HepG2 (cell line): ENCODE data around the gene ARFGEF3. TPM values are rescaled to one million over a fixed set of nuclear protein-coding genes. Genes with fewer than 3 reads are reported as not detected.
"Not testable (repeated sequence)": the region's sequence is repeated elsewhere in the genome, so short reads cannot be mapped to it uniquely, and the experiment has no call there.

Source experiments
- ATAC-seq: fragments of 200-7000 bp; cut with Tn5 transposase; 3 replicates; pipeline ENCODE4 v1.9.1; 2020; ENCODE audit warnings: mild to moderate bottlenecking, moderate library complexity
- BruUV-seq: library from RNA; stranded (reverse); fragments of 400-500 nt; replicated peaks from 2 replicates; lab custom pipeline; 2021; lab: Mats Ljungman, UMichigan
- CTCF ChIA-PET: fragments of 300-600 bp; formaldehyde crosslinking; extraction: SDS; loops from one replicate; lab custom pipeline; 2021; ENCODE audit warnings: low total read pairs, inconsistent platforms, low intra/inter-chr PET ratio; lab: Yijun Ruan, JAX
- POLR2A ChIA-PET: fragments of 350-600 bp; sonication (Branson Sonifier 250); formaldehyde crosslinking; loops from one replicate; lab custom pipeline; 2020; ENCODE audit warnings: antibody characterized with exemption, inconsistent platforms; lab: Yijun Ruan, JAX
- DNase-seq: peaks from one replicate; pipeline ENCODE4 v3.0.0-alpha.2; 2015; ENCODE audit warnings: low spot score
- FAIRE-seq: peaks from 3 replicates; lab custom pipeline; 2011; peaks lifted over from hg19 to GRCh38; lab: Jason Lieb, UNC
- H2AFZ ChIP-seq: one replicate; pipeline ENCODE4 v1.6.1; 2011; ENCODE audit warnings: low read length, inconsistent platforms
- H3K27ac ChIP-seq: fragments of 300-600 bp; 3 replicates; pipeline ENCODE4 v1.8.0; 2011; ENCODE audit warnings: mixed run types, mild to moderate bottlenecking, mixed read lengths, low read length, inconsistent platforms; ENCODE audit not compliant: insufficient read depth; ENCODE audit errors: extremely low read length
- H3K27me3 ChIP-seq, 2 experiments: fragments of 200-600 bp in 1 of 2; 2 replicates in 1 of 2; 3 replicates in 1 of 2; pipeline versions ENCODE4 v1.6.0 to v1.8.0; 2011; ENCODE audit warnings: low read length in 2 of 2, mild to moderate bottlenecking in 2 of 2, moderate library complexity in 2 of 2, inconsistent platforms in 1 of 2; ENCODE audit not compliant: insufficient read depth in 2 of 2, control insufficient read depth in 1 of 2
- H3K36me3 ChIP-seq, 2 experiments: fragments of 200-600 bp in 1 of 2; replicated peaks in 1 of 2; 2 replicates in 1 of 2; 3 replicates in 1 of 2; pipeline versions ENCODE4 v1.5.1 to v1.8.0; 2011; ENCODE audit warnings: low read length in 2 of 2, inconsistent platforms in 1 of 2; ENCODE audit not compliant: insufficient read depth in 2 of 2, control insufficient read depth in 1 of 2
- H3K4me1 ChIP-seq: 2 replicates; pipeline ENCODE4 v1.5.1; 2012; ENCODE audit warnings: low read length, inconsistent platforms; ENCODE audit not compliant: insufficient read depth
- H3K4me2 ChIP-seq: 2 replicates; pipeline ENCODE4 v1.6.0; 2011; ENCODE audit warnings: low read depth, low read length, inconsistent platforms
- H3K4me3 ChIP-seq, 3 experiments: fragments of 200-600 bp in 1 of 3; sonication (generic), shearing (Covaris generic) in 1 of 3; replicated peaks in 1 of 3; 2 replicates each; pipeline ENCODE4 v1.5.1; 2011 to 2016; ENCODE audit warnings: low read length in 3 of 3, inconsistent platforms in 2 of 3, low read depth in 2 of 3, mild to moderate bottlenecking in 2 of 3, control low read depth in 1 of 3, mixed read lengths in 1 of 3; ENCODE audit not compliant: insufficient read depth in 1 of 3
- H3K79me2 ChIP-seq: one replicate; pipeline ENCODE4 v1.6.1; 2011; ENCODE audit warnings: low read length, inconsistent platforms; ENCODE audit not compliant: insufficient read depth
- H3K9ac ChIP-seq: 2 replicates; pipeline ENCODE4 v1.6.0; 2011; ENCODE audit warnings: mild to moderate bottlenecking, low read depth, low read length, inconsistent platforms; ENCODE audit not compliant: insufficient read depth
- H3K9me3 ChIP-seq: 2 replicates; pipeline ENCODE4 v1.5.1; 2012; ENCODE audit warnings: mild to moderate bottlenecking, low read length
- H4K20me1 ChIP-seq: 2 replicates; pipeline ENCODE4 v1.6.0; 2011; ENCODE audit warnings: inconsistent platforms, mild to moderate bottlenecking, low read length, moderate library complexity; ENCODE audit not compliant: insufficient read depth
- ARNT ChIP-seq: fragments of 450-650 bp; IDR thresholded peaks from 2 replicates; pipeline ENCODE4 v1.6.1; 2017
- BCL6 ChIP-seq: IDR thresholded peaks from 2 replicates; pipeline ENCODE4 v1.6.1; 2016; ENCODE audit warnings: missing genetic modification reagents, missing compliant biosample characterization
- KLF6 ChIP-seq: IDR thresholded peaks from 2 replicates; pipeline ENCODE4 v1.8.0; 2016; ENCODE audit warnings: missing biosample characterization, missing genetic modification reagents
- MAFG ChIP-seq: sonication (generic); formaldehyde crosslinking; IDR thresholded peaks from 2 replicates; pipeline ENCODE4 v1.5.1; 2020; ENCODE audit warnings: mild to moderate bottlenecking, missing genetic modification reagents
- NFE2L1 ChIP-seq: sonication (generic); formaldehyde crosslinking; IDR thresholded peaks from 2 replicates; pipeline ENCODE4 v1.4.0; 2020; ENCODE audit warnings: missing genetic modification reagents, mild to moderate bottlenecking, borderline replicate concordance
- ZNF431 ChIP-seq: sonication (generic); formaldehyde crosslinking; IDR thresholded peaks from 2 replicates; pipeline ENCODE4 v1.9.0; 2022; ENCODE audit warnings: missing genetic modification reagents, low read depth, mild to moderate bottlenecking, borderline replicate concordance
- ZNF616 ChIP-seq: sonication (generic); formaldehyde crosslinking; IDR thresholded peaks from 2 replicates; pipeline ENCODE4 v1.5.0; 2020; ENCODE audit warnings: low read depth, mild to moderate bottlenecking, missing genetic modification reagents
- ZNF790 ChIP-seq: sonication (generic); formaldehyde crosslinking; IDR thresholded peaks from 2 replicates; pipeline ENCODE4 v1.8.0; 2022; ENCODE audit warnings: missing genetic modification reagents, mild to moderate bottlenecking, borderline replicate concordance
- ZSCAN29 ChIP-seq: sonication (generic); formaldehyde crosslinking; conservative IDR thresholded peaks from 2 replicates; pipeline ENCODE4 v1.4.0; 2020; ENCODE audit warnings: mild to moderate bottlenecking, missing genetic modification reagents
- WGBS: methylation state at CpG from one replicate; pipeline ENCODE4 v1.1.6; 2017; ENCODE audit warnings: low lambda C conversion rate; 5-methylcytosine and 5-hydroxymethylcytosine counted together
- in situ Hi-C: cut with HindIII; loops from 2 replicates; pipeline ENCODE4 v1.10.0; 2017; ENCODE audit warnings: low pct_unique_long_range_greater_than_20kb; ENCODE audit not compliant: extremely low pct_ligation_motif_present
- intact Hi-C: fragments of 100-400 bp; cut with micrococcal nuclease; formaldehyde crosslinking; loops from one replicate; pipeline ENCODE4 v1.10.0; 2022; ENCODE audit not compliant: unreplicated experiment
- polyA plus RNA-seq, 8 experiments: library from polyadenylated mRNA; depleted of rRNA in 3 of 8; stranded (reverse) in 7 of 8; unstranded in 1 of 8; fragments of >200 nt; fragmentation: Illumina TruSeq in 4 of 8; extraction: Trizol in 4 of 8; gene quantifications; 2 replicates each; pipeline versions ENCODE4 v1.2.1 to v1.2.3, GENCODE V29; 2011 to 2016; ENCODE audit warnings: low read depth in 4 of 8, missing spikeins in 1 of 8, mixed read lengths in 1 of 8; ENCODE audit not compliant: insufficient read depth in 1 of 8
- total RNA-seq, 5 experiments: library from RNA; depleted of rRNA; stranded (reverse); fragments of >200 nt; fragmentation: Illumina TruSeq; extraction: Trizol; gene quantifications; 2 replicates each; pipeline ENCODE4 v1.2.3, GENCODE V29; 2016; ENCODE audit warnings: low read depth in 1 of 5

Gene ARFGEF3
- total and polyA plus RNA-seq, 2 of the 13 experiments (the other 11 are each of a cell fraction or from before 2014, with no cell fraction given): 0.60 to 2.6 TPM

DNA sequence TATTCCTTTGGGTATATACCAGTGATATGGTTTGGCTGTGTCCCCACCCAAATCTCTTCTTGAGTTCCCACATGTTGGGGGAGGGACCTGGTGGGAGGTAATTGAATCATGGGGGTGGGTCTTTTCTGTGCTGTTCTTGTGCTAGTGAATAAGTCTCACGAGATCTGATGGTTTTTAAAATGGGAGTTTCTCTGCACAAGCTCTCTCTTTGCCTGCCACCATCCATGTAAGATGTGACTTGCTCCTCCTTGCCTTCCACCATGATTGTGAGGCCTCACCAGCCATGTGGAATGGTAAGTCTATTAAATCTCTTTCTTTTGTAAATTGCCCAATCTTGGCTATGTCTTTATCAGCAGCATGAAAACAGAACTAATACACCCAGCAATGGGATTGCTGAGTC lies 42.5 kb upstream of the ARFGEF3 start:
- not testable (repeated sequence) for H3K79me2 ChIP-seq
- peak; percentile 70; the same call in 1 of the 2 replicates for TF ChIP-seq ZNF431 (CRISPR knock-in tag)
- TF ChIP-seq, all 625 proteins: peak for 1; not testable (repeated sequence) for 624
- H2AFZ ChIP-seq, CTCF ChIA-PET, ATAC-seq, BruUV-seq, H3K36me3 ChIP-seq, H3K4me2 ChIP-seq, H3K27me3 ChIP-seq, DNase-seq, FAIRE-seq, H3K9me3 ChIP-seq, H3K9ac ChIP-seq, POLR2A ChIA-PET, H3K4me3 ChIP-seq, H3K27ac ChIP-seq, H4K20me1 ChIP-seq: not testable (repeated sequence)
- intact Hi-C loops: loop anchor here (5.0 kb wide), 3 partner anchors 388 to 648 kb away; no protein-coding TSS in a partner anchor
- in situ Hi-C loops: loop anchor here (5.0 to 10.0 kb wide), 5 partner anchors 168 to 646 kb away; partner anchors contain the start of gene HEBP2
- peaks cover 18% of the 10 kb centered on the region for H3K4me1 ChIP-seq
- 10% methylated on average over 1 of the region's 1 CpG for WGBS

DNA sequence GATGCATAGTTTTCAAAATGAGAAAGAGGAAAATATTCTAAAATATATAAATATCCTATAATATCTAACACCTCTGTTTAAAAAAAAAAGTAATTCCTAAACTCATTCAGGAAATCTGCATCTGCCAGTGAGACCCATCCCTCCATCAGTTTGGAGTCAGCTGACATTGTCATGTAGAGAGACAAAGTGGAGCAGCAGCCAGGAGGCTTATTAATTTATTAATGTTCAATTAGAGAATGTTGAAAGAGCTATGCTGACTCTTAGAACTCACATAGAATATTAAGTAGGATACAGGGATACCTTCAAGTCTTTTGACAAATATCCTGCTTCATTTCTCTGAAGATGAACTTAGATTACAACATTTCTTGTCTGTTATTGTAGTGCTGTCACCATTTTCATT lies 41.8 kb upstream of the ARFGEF3 start:
- intact Hi-C loops (loop anchor here (5.0 kb wide), 3 partner anchors 387 to 647 kb away; no protein-coding TSS in a partner anchor), in situ Hi-C loops (loop anchor here (5.0 to 10.0 kb wide), 5 partner anchors 167 to 645 kb away; partner anchors contain the start of gene HEBP2)
- Histone ChIP-seq H3K4me1 (peaks cover 18% of the 10 kb centered on the region), H3K79me2 (no peaks in the 10 kb centered on the region), H3K9ac (no peak overlapping the region), H4K20me1 (no peaks in the 10 kb centered on the region), H3K27me3 (no peaks in the 10 kb centered on the region), H3K27ac (no peak overlapping the region)
- FAIRE-seq: no peak
- POLR2A ChIA-PET: no interaction called here
- CTCF ChIA-PET: no interaction called here
- no peak for DNase-seq
- TF ChIP-seq ZNF790 (CRISPR knock-in tag) (no peak), ZSCAN29 (CRISPR knock-in tag) (no peak), KLF6 (CRISPR knock-in tag) (no peak), ZNF616 (CRISPR knock-in tag) (no peak), MAFG (CRISPR knock-in tag) (no peak), NFE2L1 (no peak), ARNT (no peak), BCL6 (no peak)
- TF ChIP-seq, all 625 proteins: peak for 0
- H2AFZ ChIP-seq: no peak overlapping the region
- H3K4me2 ChIP-seq: no peak overlapping the region
- no peaks in the 10 kb centered on the region for H3K36me3 ChIP-seq
- no TSS peak for BruUV-seq
- no peaks in the 10 kb centered on the region for H3K9me3 ChIP-seq
- H3K4me3 ChIP-seq: no peak overlapping the region
- no peak for ATAC-seq
